ENCODE measurements around the gene NCK2.

GRCh38 chr2:105793196-105793975, 48.7 kb downstream of the NCK2 start:
- TF ChIP-seq POLR2AphosphoS5 (IDR thresholded peaks at IDR 0.05), result no peak
- TF ChIP-seq CTCF (IDR thresholded peaks at IDR 0.05), result no peak

Data from sigmoid colon (tissue), 4 donors.